Fibroblast of mammary gland (primary cell): ENCODE measurements around the gene CLDND1.

Experiments used
- DNase-seq: peaks from one replicate; pipeline ENCODE4 v3.0.0-alpha.2; 2010; ENCODE audit warnings: low read depth
- H3K4me3 ChIP-seq: 2 replicates; pipeline ENCODE4 v1.5.1; 2011; ENCODE audit warnings: low read depth, mild to moderate bottlenecking, low read length, moderate library complexity; ENCODE audit not compliant: control insufficient read depth
- TF ChIP-seq, protein P1 (sequence below): conservative IDR thresholded peaks from 2 replicates; pipeline ENCODE4 v1.5.1; 2011; ENCODE audit warnings: low read depth, low read length, inconsistent platforms; ENCODE audit not compliant: control insufficient read depth, insufficient read depth

Gene CLDND1

DNA sequence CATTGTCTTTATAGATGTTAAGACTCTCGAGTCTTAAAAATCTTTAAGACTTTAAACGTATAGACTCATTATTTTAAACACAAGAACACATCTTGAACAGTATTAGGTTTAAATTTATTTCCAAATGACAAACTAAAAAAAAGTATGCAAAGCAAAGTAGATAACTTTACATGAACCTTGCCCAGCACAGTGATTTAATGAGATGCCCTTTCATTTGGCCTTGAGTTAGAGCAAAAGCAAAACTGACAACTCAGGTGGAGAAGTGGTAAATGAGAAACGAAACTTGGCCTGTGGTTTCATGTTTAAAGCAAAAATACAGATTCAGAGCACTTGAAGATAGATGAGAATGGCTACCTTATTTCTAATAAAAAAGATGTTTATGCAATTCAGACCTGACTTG is 17.6 kb upstream of the CLDND1 start:
- no peak for DNase-seq
- no peak overlapping the region for H3K4me3 ChIP-seq
- TF ChIP-seq, protein P1, sequence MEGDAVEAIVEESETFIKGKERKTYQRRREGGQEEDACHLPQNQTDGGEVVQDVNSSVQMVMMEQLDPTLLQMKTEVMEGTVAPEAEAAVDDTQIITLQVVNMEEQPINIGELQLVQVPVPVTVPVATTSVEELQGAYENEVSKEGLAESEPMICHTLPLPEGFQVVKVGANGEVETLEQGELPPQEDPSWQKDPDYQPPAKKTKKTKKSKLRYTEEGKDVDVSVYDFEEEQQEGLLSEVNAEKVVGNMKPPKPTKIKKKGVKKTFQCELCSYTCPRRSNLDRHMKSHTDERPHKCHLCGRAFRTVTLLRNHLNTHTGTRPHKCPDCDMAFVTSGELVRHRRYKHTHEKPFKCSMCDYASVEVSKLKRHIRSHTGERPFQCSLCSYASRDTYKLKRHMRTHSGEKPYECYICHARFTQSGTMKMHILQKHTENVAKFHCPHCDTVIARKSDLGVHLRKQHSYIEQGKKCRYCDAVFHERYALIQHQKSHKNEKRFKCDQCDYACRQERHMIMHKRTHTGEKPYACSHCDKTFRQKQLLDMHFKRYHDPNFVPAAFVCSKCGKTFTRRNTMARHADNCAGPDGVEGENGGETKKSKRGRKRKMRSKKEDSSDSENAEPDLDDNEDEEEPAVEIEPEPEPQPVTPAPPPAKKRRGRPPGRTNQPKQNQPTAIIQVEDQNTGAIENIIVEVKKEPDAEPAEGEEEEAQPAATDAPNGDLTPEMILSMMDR, result no peak

- no peak overlapping the region for H3K4me3 ChIP-seq
- TF ChIP-seq, protein P1, result no peak
- no peak for DNase-seq
These were observed 13.8 kb upstream of the CLDND1 start for GRCh38 chr3:98536456-98537017.

DNA sequence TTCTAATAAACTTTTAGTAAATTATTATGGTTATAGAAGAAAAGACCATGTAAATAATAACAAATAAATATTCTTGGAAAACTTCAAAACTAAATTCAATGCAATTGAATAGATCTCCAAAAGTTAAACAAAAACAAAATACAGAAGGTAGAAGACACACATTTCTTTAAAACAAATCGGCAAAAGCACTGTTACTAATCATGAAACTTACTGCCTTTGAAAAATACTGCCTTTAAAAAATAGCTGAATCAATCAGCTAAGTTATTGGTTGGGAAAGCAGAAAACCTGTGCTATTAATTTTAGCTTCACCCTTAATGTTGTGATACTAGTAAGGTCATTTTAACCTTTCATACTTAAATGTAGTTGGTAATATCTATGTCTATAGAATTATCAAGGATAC is 12.0 kb upstream of the CLDND1 start:
- TF ChIP-seq, protein P1, result no peak
- H3K4me3 ChIP-seq, result no peak overlapping the region

GRCh38 chr3:98534168-98534567 is 11.5 kb upstream of the CLDND1 start:
- no peak for DNase-seq
- TF ChIP-seq, protein P1, result no peak
- H3K4me3 ChIP-seq, result no peak overlapping the region

More for the DNA sequence above, 12.0 kb upstream of the CLDND1 start:
- no peak for DNase-seq

GRCh38 chr3:98532709-98533571 is 10.2 kb upstream of the CLDND1 start:
- no peak for DNase-seq
- TF ChIP-seq, protein P1, result no peak
- no peak overlapping the region for H3K4me3 ChIP-seq

- no peak overlapping the region for H3K4me3 ChIP-seq
- no peak for DNase-seq
- TF ChIP-seq, protein P1, result no peak
These were observed 9.6 kb upstream of the CLDND1 start for GRCh38 chr3:98532275-98532637.
